GM21717 (cell line): Measurements from ENCODE around the gene TELO2.
A peak's percentile ranks its signal among the peaks of the same experiment; 100 is the strongest.
"Not testable (repeated sequence)": the region's sequence is repeated elsewhere in the genome, so short reads cannot be mapped to it uniquely, and the experiment has no call there.

Experiments used
- ATAC-seq: cut with Tn5 transposase; IDR thresholded peaks from one replicate; pipeline ENCODE4 v1.9.1; 2021; ENCODE audit warnings: mild to moderate bottlenecking, moderate library complexity; ENCODE audit not compliant: unreplicated experiment

Gene TELO2

DNA sequence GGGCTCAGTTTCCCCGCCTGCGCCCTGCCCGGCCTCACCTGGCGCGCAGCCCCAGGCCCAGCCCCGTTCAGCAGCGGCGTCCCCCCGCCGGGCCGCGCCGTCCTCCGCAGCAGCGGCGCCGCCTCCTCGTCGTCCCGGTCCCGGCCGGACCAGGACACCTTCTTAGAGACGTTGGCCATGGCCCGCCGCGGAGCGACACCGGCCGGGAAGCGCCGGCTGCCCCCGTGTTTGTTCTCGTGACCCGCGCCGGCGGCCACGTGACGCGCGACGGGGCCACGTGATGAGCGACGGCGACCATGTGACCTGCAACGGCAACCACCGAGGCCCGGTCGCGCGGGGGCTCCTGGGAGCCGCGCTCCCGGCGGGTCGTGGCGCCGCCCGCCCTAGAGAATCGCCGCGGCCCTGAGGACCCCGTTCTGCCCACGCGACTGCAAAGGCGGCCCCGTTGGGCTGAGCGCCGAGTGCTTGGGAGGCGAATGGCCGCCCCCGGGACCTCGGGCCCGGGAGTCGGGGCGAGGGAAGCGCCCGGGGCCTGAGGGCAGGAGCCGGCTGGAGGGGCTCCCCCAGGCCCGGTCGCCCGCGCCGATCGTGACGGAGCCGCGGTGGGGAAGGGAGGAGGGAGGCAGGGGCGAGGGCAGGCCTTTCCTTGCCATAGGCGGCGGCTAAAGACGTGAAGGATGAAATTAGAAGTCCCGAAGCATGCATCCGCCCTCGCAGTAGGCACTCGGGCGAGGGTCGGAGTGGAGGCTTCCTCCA lies 18.2 kb upstream of the TELO2 start, which contains the start of gene CLCN7:
TSS of gene CLCN7 (minus strand) at position 233 of the 756 bp plus-strand sequence. CDS start at position 179, 54 bp downstream.
- ATAC-seq = peak; percentile 71

DNA sequence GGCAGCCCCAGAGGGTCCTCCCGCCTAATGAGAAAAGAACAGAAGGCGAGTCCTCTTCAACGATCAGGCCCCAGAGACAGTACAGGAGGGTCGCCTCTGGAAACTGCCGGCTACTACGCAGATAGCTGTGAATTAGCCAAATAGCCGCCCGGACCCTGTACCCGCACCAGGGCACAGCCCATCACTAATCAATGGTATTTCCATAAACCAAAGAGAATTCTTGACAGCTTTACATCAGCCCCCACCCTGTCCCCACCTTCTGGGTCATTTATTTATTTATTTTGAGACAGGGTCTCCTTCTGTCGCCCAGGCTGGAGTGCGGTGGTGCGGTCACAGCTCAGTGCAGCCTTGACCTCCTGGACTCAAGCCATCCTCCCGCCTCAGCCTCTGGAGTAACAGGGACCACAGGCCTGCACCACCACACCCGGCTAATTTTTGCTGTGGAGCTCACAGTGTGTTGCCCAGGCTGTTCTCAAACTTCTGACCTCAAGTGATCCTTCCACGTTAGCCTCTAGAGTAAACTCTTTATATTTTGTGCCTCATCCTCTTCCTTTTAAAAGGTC lies 17.5 kb upstream of the TELO2 start:
- ATAC-seq = peak; percentile 5

DNA sequence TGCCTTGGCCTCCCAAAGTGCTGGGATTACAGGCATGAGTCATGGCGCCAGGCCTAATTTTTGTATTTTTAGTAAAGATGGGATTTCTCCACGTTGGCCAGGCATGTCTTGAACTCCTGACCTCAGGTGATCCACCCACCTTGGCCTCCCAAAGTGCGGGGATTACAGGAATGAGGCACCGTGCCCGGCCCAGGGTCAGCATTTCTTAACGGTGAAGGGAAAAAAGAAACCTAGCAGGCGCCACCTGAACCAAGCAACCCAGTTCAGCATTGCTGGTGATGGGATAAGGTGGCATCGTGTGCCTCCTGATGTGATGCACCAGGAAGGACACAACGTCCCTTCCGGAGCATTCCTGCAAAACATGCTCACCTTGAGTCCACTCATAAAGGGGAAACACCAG lies 16.1 kb upstream of the TELO2 start:
- no peak for ATAC-seq

DNA sequence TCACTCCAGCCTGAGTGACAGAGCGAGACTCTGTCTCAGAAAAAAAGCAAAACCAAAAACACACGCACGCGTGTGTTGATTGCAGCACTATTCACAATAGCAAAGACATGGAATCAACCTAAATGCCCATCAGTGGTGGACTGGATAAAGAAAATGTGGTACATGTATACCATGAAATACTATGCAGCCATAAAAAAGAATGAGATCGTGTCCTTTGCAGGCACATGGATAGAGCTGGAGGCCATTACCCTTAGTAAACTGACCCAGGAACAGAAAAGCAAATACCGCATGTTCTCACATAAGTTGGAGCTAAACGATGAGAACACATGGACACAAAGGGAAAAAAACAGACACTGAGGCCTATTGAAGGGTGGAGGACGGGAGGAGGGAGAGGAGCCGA lies 14.2 kb upstream of the TELO2 start:
- not testable (repeated sequence) for ATAC-seq

DNA sequence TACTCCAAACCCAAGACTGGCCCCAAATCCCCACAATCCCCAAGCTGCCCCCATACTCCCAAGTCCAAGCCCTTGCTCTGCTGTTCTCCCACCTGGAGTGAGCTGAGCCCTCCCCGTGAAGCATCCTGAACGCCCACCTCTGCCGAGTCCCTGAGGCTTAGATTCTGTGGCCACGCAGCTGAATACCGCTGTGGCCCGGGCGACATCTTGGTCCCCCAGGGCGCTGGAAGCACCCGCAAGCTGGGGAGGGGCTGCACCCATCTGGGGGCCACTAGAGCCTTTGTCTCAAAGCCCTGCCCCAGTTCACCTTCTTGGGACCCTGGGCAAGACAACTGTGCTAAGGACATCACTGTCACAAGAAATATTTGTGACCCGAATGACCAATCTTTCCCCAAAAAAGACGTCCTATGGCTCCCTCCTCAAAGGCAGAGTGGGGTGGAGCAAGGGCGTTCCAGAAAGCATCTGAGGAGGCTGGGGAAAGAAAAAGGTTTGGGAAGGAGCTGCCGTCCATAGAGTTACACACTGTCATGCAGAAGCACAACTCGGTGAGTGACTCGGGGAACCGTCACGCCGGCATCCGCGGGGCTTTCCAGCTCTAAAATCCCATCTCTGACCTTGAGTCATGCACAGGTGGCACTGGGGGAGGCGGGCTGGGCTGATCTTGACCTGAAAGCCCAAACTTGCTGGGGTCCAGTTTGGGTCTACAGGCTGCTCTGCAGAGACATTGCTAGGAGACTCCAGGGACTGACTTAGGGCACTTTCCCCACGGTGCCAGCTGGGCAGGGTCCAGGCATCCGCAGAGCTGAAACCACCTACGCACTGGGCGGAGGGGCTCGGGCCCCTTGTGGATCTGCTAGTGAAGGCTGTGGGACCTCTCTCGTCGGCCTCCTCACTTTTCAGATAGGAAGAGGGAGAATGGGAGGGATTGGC lies 11.0 kb upstream of the TELO2 start:
- ATAC-seq = no peak

DNA sequence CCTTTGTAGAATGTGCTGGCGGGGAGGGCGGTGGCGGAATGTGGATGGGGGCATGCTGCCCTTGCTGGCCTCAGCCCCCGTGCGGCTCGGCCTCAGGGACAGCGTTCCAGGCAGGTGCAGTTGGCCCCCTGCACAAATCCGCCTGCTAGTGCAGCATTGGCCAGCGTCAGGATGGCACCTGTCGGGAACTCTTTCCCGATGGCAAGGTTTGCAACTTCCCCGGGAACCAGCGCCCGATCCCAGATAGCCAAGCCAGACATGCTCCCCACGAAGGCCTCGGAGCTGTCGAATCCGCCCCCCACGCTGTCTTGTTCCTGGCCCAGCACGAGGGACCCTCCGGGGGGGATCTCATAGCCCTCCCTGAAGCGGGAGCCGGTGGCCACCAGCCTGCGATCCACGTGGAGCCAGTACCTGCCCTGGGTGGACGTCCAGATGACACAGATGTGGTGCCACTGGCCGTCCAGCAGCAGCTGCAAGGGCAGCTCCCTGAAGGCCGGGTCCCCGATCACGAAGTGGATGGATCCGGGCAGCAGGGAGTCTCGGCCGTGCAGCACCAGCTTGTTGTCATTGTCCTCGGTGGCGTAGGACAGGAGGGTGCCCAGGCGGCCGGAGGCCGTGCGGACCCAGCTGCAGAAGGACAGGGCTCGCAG lies 7.2 kb upstream of the TELO2 start:
- ATAC-seq = no peak

DNA sequence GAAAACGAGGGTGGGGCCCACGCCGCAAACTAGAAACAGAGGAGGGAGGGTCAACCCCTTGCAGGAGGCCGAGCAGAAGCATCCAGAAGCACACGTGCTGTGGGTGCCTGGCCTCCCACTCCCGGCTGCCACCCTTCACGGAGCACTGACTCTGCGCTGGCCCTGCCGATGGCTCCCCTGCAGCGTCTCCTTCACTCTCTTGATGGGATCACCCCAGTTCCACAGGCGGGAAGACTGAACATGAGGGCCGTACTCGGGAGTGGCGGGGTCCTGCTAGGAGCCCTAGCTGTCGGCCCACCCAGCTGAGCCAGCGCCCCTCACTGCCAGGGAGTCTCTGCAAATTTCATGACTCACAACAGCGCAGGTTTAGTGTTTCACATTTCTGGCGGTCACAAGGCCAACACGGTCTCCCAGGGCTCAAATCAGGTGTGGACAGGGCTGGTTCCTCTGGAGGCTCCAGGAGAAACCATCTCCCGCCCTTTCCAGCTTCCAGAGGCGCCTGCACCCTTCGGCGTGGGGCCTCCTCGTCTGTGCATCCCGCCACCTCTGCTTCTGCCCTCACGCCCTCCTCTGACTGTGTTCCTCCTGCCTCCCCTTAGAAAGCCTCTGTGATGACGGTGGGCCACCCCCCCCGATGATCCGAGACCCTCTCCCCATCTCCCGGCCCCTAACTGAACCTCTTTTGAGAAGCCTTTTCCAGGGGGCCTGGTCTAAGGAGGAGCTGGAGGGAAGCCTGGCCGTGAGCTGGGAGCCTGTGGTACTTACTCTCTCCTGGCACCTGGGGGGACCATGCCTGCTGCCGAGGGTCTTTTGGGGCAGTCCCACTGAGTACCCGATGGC lies 6.4 kb upstream of the TELO2 start:
- no peak for ATAC-seq

DNA sequence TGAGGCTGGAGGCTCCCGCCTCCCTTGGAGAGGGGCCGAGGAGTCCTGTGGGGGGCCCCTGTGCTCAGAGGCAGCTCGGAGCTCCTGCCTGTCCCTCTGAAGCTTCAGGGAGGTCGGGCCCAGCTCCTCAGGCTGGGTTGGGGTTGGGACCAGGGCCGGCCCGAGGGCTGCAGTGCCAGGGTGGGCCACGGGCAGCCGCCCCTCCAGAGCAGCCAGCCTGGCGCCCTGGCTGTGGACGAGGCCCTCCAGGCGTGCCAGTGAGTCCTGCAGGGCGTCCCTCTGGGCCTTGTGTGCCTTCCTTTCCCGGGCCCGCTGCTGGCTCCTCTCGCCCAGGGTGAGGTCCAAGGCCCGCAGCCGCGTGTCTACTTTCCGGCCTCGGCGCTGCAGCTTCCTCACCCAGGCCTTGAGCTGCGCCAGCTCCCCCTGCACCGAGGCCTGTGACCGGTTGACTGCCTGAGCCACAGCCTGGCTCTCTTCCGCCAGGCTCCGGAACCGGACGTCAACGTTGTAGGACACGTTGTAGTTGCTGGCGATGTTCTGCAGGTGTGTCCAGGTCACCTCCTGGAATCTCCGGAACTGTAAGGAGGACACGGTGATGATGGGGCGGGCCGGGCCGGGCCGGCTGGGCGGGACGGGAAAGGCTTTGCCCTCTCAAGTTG lies 5.6 kb upstream of the TELO2 start:
- no peak for ATAC-seq

DNA sequence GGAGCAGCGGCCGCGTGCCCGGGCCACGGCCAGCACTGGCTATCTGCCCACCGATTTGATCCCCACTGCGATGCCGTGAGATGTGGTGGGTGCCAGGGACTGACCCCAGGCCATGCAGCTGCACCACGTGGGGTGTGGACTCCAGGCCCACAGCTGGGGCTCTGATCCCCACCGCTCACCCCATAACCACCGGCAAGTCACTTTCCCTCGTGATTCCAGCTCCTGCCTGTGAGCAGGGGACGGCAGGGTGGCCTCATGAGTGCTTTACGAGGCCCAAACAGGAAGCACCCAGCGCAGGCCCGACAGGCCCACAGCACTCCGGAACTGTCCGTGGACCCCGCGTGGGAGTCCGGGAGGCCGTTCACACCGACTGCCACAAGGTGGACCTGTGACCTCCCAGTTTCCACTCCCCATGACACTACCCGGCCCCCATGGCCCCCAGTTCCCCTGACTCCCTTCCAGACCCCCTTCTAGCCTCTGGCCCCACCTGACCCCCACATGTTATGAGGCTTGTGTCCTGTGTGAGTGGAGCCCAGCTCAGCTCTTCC lies 5.0 kb upstream of the TELO2 start:
- ATAC-seq = no peak

DNA sequence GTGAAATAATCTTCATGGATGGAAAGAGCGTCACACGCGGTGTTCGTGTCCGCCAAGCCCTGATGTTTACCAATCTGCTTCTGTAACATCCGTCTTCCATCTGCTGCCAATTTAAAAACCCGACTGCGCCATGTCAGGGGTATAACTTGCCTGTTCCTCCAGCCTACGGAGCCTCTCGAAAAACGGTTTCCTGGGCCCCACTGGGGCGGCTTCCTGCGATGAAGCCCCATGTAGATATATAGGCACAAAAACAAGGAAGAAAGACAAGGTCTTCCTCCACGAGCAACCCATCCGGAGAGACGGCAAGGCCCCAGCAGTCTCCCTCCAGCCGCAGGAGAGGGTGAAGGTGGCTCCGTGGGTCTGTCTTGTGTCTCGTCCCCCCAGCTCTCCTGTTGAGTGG lies 4.5 kb upstream of the TELO2 start, which contains the start of gene PTX4:
TSS of gene PTX4 (minus strand) at position 326 of the 400 bp plus-strand sequence. CDS start at position 291, 35 bp downstream.
- no peak for ATAC-seq

DNA sequence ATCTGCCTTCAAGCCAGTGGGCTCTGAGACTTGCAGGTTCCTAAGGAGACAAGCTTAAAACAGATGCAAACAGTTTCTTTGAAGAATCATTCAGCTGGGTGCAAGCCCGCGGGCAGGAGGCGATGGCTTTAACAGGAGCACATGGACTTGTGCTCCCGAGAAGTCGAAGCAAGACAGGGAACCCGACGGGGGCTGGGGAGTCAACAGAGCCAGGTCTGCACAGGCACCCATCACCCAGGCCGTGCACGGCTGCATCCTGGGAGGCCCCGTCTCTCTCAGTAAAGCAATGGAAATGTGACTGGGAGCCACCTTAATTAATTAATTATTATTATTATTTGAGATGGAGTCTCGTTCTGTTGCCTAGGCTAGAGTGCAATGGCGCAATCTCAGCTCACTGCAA lies 4.1 kb upstream of the TELO2 start:
- ATAC-seq = no peak

DNA sequence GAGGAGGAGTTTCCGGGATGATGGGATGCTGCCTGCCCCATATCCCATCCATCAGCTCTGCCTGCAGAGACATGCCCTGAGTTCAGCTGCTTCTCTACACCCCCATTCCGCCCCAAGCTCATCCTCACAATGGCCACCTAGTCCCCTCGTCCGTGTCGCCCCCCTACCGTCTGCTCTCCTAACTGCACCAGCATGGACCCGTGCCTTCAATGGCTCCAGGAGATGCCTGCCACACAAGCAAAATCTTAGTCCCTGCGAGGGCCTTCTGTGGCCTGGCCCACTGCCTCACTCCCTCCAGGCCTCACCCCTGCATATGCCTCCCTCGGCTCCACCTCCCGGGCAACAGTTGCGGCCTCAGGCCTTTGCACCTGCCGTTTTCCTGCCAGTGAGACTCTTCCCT lies 1.8 kb upstream of the TELO2 start:
- ATAC-seq = no peak

DNA sequence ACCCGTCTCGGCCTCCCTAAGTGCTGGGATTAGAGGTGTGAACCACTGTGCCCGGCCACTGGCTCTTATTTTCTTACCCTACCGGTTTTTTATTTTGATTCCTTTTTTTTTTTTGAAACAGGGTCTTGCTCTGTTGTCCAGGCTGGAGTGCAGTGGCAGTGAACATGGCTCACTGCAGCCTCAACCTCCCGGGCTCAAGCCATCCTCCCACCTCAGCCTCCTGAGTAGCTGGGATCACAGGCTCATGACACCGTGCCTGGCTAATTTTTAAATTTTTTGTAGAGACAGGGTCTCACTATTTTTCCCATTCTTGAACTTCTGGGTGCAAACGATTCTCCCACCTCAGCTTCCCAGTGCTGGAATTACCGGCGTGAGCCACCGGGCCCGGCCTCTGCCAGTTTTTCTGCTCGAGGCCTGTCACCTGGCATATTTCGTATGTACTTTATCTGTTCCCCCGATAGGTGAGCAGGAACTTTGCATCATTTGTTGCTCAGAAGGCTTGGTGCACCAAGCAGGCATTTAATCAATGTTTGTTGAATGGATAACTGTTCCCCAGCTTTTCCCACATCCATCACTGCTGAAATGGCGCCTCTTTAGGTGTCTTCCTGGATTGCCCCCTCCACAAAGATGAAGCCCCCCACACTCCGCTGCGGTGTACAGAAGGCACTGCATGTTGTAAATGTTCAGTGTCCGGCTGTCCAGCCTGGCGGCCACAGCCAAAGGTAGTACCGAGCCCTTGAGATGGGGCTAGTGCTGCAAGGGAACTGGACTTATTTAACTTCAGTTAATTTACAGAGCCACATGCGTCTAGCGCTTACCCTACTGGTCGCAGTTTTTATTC lies 858 bp upstream of the TELO2 start:
- ATAC-seq = no peak

DNA sequence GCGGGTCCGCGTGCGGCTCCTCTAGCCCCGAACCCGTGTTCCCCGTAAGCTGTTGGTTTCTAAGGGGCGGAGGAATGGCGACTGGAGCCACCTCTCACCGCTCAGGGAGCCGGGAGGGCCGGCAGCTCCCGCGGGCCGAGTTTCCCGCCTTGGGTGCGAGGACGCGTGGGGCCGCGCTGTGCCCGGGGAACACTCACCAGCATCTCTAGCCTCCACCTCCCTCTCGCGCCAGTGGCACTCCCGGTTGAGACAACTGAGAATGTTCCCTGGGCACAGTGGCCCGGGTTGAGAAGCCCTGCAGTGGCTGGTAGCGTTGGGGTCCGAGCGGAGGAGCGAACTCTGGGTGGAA lies 560 bp downstream of the TELO2 start:
- no peak for ATAC-seq

DNA sequence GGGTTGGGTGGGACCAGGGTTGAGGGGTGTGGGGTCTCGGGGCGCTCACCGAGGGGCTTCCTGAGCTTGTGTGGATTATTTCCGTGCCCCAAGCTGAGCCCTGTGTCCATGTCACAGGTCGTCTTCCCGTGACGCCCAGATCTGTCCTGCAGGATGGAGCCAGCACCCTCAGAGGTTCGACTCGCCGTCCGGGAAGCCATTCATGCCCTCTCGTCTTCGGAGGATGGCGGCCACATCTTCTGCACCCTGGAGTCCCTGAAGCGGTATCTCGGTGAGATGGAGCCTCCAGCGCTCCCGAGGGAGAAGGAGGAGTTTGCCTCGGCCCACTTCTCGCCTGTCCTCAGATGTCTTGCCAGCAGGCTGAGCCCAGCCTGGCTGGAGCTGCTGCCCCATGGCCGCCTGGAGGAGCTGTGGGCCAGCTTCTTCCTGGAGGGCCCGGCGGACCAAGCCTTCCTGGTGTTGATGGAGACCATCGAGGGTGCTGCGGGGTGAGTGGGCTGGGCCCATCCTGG lies 1.0 kb downstream of the TELO2 start:
- ATAC-seq = no peak

DNA sequence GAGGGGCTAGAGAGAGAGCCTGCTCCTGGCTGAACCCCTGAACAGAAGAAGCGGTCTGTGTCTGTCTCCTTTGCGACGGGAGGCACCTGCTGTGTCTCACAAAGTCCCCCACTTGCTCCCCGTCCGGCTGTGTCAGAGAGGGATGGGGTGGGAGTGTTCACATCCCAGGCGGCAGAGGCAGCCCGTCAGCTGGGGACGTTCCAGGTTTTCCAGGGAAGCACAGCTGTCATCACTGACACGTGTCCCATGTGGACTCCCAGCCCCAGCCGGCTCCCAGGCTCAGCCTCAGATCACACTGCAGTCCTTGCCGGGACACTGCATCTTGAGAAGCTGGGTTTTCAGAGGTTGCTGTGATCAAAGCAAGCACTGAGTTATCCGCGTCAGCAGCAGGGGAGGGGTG lies 1.6 kb downstream of the TELO2 start:
- ATAC-seq = no peak

DNA sequence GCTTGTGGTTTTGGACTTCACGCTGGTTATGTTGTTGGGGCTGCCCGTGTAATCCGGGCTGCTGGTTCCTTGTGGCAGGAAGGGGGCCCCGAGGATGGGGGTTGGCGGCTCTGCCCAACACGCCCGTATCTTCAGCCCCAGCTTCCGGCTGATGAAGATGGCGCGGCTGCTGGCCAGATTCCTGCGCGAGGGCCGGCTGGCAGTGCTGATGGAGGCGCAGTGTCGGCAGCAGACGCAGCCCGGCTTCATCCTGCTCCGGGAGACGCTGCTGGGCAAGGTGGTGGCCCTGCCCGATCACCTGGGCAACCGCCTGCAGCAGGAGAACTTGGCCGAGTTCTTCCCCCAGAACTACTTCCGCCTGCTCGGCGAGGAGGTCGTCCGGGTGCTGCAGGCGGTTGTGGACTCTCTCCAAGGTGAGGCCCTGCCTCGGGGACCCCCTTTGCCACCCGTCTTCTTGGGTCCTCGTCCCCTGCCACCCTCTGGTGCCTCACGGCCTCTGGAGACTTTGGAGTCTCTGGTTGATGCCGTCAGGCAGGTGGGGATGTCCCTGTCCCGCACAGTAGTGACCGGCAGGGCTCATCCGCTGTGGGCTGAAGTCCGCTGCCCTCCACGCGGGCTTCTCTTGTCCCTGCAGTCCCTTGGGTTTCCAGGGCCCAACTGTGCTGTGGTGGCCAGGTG lies 2.2 kb downstream of the TELO2 start:
- no peak for ATAC-seq

DNA sequence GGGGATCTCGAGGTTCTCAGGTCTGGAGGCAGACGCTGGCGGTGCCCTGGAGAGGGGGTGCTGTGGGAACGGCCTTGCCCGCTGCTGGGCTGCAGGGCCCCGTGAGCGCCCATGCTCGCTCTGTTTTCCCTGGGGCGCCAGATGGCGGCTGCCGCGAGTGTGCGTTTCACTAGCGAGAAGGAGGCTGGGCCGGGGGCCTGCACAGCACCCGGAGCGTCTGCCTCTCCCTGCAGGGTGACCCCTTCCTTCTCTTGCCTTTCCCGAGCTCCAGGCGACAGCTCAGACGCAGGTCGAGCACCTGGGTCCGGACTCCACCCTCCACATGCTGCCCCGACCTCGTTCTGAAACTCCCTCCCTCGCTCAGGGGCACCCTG lies 2.7 kb downstream of the TELO2 start:
- ATAC-seq = no peak
